Subcutaneous abdominal adipose tissue (tissue), 5 donors: ENCODE results near the gene ASB2.

ENCODE experiments used
- H3K27ac ChIP-seq: one replicate; pipeline ENCODE4 v1.7.0; 2013; ENCODE audit warnings: low read depth, mild to moderate bottlenecking, inconsistent platforms, low read length, moderate library complexity
- H3K27me3 ChIP-seq, 5 donors: one replicate each; pipeline ENCODE4 v1.7.0; 2013; ENCODE audit warnings: low read length in 5 of 5, inconsistent platforms in 1 of 5; ENCODE audit not compliant: control insufficient read depth in 5 of 5, insufficient read depth in 4 of 5
- H3K36me3 ChIP-seq, 5 donors: one replicate each; pipeline ENCODE4 v1.7.0; 2013; ENCODE audit warnings: low read length in 5 of 5; ENCODE audit not compliant: control insufficient read depth in 5 of 5, insufficient read depth in 5 of 5
- H3K4me1 ChIP-seq, 5 donors: one replicate each; pipeline ENCODE4 v1.7.0; 2013; ENCODE audit warnings: low read length in 5 of 5, mild to moderate bottlenecking in 3 of 5, moderate library complexity in 1 of 5; ENCODE audit not compliant: control insufficient read depth in 5 of 5, insufficient read depth in 5 of 5
- H3K4me3 ChIP-seq, 5 donors: one replicate each; pipeline ENCODE4 v1.7.0; 2013; ENCODE audit warnings: low read length in 5 of 5, low read depth in 1 of 5
- H3K9ac ChIP-seq, 5 donors: one replicate each; pipeline ENCODE4 v1.7.0; 2013; ENCODE audit warnings: low read length in 5 of 5, mild to moderate bottlenecking in 4 of 5, moderate library complexity in 3 of 5
- H3K9me3 ChIP-seq, 5 donors: one replicate each; pipeline ENCODE4 v1.7.0; 2013; ENCODE audit warnings: low read length in 5 of 5; ENCODE audit not compliant: control insufficient read depth in 5 of 5
- donor health status: healthy.
- donor health status: healthy.
- donor health status: healthy.
- donor health status: healthy.
- donor health status: healthy.

Gene ASB2

DNA sequence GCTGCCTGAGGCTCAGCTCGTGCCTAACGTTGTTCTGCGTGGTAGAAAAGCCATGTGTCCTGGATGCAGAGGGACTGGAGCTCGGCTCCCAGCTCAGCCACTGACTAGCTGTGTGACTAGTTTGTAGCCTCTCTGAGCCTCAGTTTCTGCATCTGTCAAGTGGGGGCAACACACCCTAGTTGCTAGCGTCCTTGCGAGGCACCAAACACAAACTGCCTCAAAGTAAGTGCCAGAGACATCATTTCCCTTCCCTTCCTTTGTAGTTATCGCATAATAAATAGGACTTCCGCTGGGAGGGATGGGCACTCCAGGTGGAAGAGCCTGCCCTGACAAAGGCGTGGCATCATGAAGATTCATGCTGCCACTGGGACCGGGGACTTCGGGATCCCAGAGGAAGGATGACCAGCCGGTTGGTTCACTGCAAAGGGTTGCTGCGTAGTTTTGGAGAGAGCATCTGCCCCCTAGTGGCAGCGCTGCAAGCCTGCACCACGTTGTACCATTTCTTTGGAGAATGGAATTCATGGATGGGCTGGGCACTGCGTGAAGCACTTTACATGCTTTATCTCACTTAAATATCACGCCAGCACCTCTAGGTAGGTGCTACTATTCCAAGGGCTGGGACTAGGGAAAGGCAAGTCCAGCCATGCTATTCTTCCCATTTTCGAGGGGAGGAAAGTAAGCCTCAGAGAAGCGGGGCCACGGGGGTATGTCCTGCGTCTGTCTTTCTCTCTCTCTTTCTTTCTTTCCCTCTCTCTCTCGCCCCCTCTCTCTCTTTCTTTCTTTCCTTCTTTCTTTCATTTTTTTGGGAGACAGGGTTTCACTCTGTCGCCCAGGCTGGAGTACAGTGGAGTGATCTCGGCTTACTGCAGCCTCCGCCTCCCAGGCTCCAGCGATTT, 25.4 kb upstream of the ASB2 start:
- Histone ChIP-seq H3K27ac (no peak overlapping the region), H3K4me1 (peaks cover 0 to 7% (median 0%) of the 10 kb centered on the region in 5 donors), H3K4me3 (no peak overlapping the region), H3K9me3 (no peaks in the 10 kb centered on the region), H3K36me3 (no peaks in the 10 kb centered on the region), H3K9ac (no peak overlapping the region), H3K27me3 (peaks cover 29 to 36% (median 32%) of the 10 kb centered on the region in 5 donors)

- Histone ChIP-seq H3K27me3 (peaks cover 32 to 40% (median 35%) of the 10 kb centered on the region in 5 donors), H3K4me1 (peaks cover 0 to 7% (median 0%) of the 10 kb centered on the region in 5 donors), H3K9me3 (no peaks in the 10 kb centered on the region), H3K4me3 (no peak overlapping the region), H3K27ac (no peak overlapping the region), H3K36me3 (no peaks in the 10 kb centered on the region), H3K9ac (no peak overlapping the region)
These were observed 24.6 kb upstream of the ASB2 start for GRCh38 chr14:94001016-94001415.

DNA sequence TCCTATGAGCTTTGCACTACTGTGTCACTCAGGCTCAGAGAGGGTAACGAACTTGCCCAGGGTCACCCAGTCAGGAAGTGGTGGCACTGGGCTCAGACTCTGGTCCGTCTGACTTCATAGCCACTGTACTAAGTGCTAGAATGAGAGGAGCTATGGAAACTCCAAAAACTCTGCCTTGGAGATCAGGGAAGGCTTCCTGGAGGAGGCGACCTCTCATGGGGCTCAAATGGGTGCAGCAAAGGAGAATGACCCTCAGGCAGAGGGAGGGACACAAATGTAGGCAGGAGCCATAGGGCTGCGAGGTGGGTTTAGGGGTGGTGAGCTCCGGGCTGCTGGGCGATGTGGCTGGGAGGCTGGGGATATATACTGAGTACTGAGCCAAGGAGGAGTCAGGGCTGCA, 23.9 kb upstream of the ASB2 start:
- H3K27ac ChIP-seq: no peak overlapping the region
- H3K9ac ChIP-seq: no peak overlapping the region
- H3K4me3 ChIP-seq: no peak overlapping the region
- no peaks in the 10 kb centered on the region for H3K36me3 ChIP-seq
- peaks cover 33 to 47% (median 40%) of the 10 kb centered on the region in 5 donors for H3K27me3 ChIP-seq
- peaks cover 0 to 7% (median 0%) of the 10 kb centered on the region in 5 donors for H3K4me1 ChIP-seq
- no peaks in the 10 kb centered on the region for H3K9me3 ChIP-seq

DNA sequence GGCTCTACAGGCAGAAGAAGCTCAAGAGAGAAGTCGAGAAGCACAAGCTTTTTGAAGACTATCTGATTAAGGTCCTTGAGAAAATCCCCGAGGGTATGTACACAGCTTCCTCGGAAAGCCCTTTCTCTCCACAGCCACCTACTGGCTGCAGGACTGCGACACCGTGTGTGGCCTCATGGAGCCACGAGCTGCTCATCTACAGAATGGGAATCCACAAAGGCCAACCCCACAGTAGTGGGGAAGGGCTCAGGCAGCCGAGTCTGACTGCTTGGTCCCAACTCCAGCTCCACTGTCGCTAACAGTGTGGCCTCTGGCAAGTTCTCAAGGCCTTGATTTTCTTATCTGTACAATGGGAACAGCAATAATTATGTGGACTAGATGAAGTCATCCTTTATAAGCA, 23.2 kb upstream of the ASB2 start:
- no peaks in the 10 kb centered on the region for H3K9me3 ChIP-seq
- H3K27ac ChIP-seq: no peak overlapping the region
- H3K27me3 ChIP-seq: peaks cover 30 to 46% (median 33%) of the 10 kb centered on the region in 5 donors
- H3K36me3 ChIP-seq: no peaks in the 10 kb centered on the region
- H3K9ac ChIP-seq: no peak overlapping the region
- peaks cover 0 to 7% (median 0%) of the 10 kb centered on the region in 5 donors for H3K4me1 ChIP-seq
- H3K4me3 ChIP-seq: no peak overlapping the region

- peaks cover 26 to 47% (median 28%) of the 10 kb centered on the region in 5 donors for H3K27me3 ChIP-seq
- peaks cover 0 to 7% (median 0%) of the 10 kb centered on the region in 5 donors for H3K4me1 ChIP-seq
- H3K27ac ChIP-seq: no peak overlapping the region
- no peaks in the 10 kb centered on the region for H3K36me3 ChIP-seq
- H3K9ac ChIP-seq: no peak overlapping the region
- H3K9me3 ChIP-seq: no peaks in the 10 kb centered on the region
- no peak overlapping the region for H3K4me3 ChIP-seq
These were observed 22.6 kb upstream of the ASB2 start for GRCh38 chr14:93998871-93999403.

DNA sequence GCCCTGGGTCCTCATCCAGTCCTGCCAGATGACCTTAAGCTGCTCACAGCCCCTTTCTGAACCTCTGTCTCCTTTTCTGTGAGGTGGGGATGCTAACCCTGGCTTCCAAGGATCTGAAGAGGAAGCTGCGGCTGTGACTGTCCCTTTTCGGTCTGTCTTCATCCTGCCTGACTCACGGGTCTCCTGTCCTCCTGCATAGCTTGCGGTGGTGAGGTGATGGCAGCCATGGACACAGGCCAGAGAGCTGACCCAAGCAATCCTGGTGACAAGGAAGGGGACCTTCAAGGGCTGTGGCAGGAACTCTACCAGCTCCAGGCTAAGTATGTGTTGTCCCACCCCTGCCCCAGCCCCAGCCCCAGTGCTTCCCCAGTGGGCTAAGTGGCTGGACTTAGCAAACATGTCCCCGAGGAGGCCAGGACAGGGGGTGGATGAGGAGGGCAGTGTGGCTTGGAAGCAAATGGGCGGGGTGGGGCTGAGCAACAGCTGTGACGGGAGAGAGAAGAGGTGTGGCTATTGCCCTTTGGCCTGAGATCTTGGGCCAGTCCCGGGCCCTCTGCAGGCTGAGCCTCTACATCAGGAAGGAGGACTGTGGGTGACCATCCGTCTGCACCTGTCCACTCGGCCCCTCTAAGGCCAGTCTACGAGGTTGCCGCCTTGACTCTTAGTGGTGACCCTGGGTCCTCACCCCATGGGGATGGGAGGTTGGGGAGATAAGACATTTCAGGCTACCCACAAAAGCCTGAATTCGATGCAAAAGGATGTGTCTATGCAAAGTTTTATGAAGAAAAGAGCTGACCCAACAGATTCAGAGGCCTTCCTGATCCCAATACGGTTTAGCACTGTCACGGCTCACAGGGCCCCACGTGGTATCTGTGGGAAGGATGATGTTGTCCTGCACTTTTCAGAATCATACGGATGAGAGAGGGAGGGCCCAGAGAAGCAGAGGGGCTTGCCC, 21.8 kb upstream of the ASB2 start:
- Histone ChIP-seq H3K36me3 (no peaks in the 10 kb centered on the region), H3K9me3 (no peaks in the 10 kb centered on the region), H3K4me3 (no peak overlapping the region), H3K27ac (no peak overlapping the region), H3K4me1 (peaks cover 0 to 7% (median 0%) of the 10 kb centered on the region in 5 donors), H3K27me3 (peaks cover 26 to 47% (median 28%) of the 10 kb centered on the region in 5 donors), H3K9ac (no peak overlapping the region)

DNA sequence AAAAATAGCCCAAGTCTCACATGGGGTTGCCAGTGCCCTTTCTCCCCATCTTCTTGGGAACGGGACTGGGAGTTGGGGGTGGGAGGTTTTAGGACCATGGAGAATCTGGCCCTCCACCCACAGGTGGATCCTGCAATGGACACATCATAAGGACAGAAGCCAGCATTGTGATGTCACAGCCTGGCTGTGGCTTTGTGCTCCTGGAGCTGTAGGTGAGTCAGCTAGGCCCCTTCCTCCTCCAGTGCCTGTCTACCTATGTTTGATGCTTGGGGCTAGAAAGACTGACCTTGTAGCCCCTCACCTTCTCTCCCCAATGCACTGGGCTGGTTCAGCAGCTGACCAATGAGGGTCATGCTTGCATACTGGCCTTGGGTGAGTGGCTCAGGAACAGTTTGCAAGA, 20.7 kb upstream of the ASB2 start, which contains the start of gene CCDC197:
CCDC197 (plus strand) TSS at position 220 of the 400 bp plus-strand sequence. CDS start 831 bp downstream, outside the sequence.
- Histone ChIP-seq H3K9me3 (no peaks in the 10 kb centered on the region), H3K9ac (no peak within 1 kb of the TSS), H3K27ac (no peak within 1 kb of the TSS), H3K36me3 (no peaks in the 10 kb centered on the region), H3K4me3 (no peak within 1 kb of the TSS), H3K4me1 (peaks cover 0 to 7% (median 0%) of the 10 kb centered on the region in 5 donors), H3K27me3 (peaks cover 26 to 47% (median 28%) of the 10 kb centered on the region in 5 donors)

DNA sequence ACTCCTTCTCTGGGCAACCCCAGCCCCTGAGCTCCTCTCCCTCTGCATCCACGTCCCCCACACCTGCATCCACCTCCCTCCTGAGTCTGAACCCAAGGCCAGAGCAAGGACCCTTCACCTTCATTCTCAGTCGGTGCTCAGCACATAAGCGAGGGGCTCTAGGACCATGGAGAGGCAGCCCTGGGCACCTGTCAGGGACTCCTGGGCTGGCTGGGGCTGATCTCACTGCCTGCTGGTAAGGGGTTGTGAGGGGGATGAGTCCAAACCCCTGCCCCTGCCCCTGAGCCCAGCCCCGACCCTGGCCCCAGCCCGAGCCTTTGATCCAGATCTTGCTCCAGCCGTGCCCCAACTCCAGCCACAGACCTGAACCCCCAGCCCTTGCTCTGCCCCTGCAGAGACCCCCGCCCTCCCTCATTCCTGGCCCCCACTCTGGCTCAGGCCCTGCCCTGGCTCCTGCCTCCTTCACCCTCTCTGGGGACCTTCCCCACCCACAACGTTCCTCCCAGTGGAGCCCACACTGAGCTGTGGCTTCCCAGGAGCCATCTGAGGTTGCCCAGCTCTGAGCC, 19.8 kb upstream of the ASB2 start:
- Histone ChIP-seq H3K36me3 (no peaks in the 10 kb centered on the region), H3K4me1 (peaks cover 0 to 1% (median 0%) of the 10 kb centered on the region in 5 donors), H3K27me3 (peaks cover 23 to 41% (median 24%) of the 10 kb centered on the region in 5 donors), H3K4me3 (no peak overlapping the region), H3K9ac (no peak overlapping the region), H3K27ac (no peak overlapping the region), H3K9me3 (no peaks in the 10 kb centered on the region)

GRCh38 chr14:93994919-93995682, 18.7 kb upstream of the ASB2 start:
- Histone ChIP-seq H3K9ac (no peak overlapping the region), H3K4me3 (no peak overlapping the region), H3K27me3 (peaks cover 16 to 34% (median 16%) of the 10 kb centered on the region in 5 donors), H3K4me1 (no peaks in the 10 kb centered on the region), H3K27ac (no peak overlapping the region), H3K9me3 (no peaks in the 10 kb centered on the region), H3K36me3 (no peaks in the 10 kb centered on the region)
